HG03064 (cell line): ENCODE data around the gene GPSM1.
"Not testable (repeated sequence)": the region's sequence is repeated elsewhere in the genome, so short reads cannot be mapped to it uniquely, and the experiment has no call there.

Experiments used
- ATAC-seq: cut with Tn5 transposase; IDR thresholded peaks from one replicate; pipeline ENCODE4 v1.9.1; 2021; ENCODE audit warnings: low read depth; ENCODE audit not compliant: unreplicated experiment

Gene GPSM1

DNA sequence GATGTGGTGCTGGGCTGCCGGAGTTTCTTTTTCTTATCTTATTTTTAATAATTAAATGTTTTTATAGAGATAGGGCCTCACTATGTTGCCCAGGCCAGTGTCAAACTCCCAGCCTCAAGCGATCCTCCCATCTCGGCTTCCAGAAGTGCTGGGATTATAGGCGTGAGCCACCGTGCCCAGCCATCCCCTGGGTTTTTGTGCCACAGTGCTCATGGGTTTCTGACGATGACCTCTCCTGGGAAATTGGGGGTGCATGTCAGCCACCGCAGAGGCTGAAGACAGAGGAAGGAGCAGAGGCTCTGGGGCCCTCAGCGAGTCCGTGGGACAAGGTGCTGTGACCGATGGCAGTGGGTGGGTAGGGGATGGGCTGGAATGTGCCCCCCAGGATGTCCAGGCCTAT is 14.4 kb downstream of the GPSM1 start:
- ATAC-seq = no peak

DNA sequence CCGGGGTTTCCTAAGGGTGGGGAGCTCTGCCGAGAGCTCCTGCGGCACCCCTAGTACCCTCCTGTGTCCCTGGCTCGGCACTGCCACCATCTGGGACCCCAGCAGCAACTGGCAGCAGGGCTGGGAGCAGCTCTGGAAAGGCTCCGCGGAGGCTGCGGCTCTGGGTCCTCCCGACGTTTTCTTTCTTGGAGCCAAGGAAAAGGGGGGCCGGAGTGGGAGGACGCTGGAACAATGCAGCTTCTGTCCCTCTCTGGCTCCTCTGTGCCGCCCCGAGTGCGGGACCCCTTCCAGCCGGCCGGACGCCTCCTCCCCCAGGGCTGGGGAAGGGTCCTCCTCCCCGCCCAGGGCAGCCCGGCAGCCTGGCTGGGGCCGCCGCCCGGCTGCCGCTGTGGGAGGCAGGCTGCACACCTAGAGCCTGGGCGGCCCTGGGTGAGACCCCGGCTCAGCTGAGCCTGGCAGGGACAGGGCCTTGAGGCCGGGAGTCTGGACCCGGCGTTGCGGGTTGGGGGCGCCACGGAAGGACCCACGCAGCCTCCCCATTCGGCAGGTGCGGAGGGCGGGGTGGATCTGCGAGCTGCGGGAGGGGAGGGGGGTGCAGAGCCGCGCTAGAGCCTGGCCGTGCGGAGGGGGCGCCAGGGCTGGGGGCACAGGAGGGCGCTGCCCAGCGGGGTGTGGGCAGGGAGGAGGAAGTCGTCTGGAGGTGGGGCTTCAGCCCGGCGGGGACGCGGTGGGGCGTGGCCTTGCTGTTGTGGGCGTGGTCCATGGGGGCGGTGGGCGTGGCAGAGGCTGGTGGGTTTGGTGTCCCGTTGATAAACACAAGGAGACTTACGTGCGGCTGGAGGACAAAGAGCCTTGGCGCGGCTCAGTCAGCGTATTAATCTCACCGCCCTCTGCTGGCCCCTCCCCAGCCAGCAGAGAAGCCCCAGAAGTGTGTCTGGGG is 15.1 kb downstream of the GPSM1 start:
- no peak for ATAC-seq

DNA sequence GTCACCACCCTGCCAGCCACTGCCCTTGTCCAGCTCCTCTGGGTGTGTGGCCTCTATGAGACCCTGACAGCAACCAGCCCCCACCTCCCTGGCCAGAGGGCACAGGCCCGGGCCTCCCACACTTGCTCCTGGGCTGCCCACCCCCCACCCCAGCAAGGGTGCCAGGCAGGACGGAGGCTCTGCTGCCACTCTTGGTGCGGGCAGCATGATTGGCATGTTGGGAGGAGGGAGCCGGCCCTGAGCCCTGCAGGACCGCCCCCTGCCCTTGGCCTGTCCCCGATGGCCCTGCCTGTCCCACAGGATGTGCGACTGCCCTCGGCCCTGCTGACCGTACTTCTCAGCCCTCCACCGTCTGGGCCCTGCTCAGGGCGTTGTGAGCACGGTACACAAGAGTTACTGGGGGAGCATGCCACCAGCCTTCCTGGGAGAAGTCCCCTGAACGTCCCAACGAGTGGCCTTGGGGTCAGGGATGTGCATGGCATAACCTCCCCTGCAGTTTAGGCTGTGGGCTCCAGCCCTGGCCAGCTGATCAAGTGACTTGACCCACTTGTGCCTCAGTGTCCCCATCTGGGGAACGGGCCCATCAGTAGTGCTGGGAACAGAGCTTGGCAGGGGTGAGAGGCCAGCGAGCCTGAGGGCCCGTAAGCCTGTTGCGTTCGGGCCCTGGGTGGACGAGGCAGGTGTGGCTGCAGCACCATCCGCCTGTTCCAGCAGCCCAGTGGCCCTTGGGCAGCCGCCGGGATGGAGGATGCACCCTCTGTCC is 16.0 kb downstream of the GPSM1 start:
- ATAC-seq = no peak

DNA sequence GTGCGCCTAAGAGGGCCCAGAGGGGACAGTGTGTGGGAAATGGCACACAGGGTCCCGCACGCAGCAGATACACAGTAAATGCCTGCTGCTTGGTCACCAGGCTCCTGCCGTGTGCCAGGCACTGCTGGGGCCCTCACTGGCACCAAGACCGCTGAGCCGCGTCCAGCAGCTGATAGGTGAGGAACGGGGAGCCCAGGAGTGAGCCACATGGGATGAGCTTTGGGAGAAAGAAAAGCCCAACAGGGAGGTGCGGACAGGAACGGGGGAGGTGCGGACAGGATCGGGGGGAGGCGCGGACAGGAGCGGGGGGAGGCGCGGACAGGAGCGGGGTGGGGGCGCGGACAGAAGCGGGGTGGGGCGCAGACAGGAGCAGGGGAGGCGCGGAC is 16.5 kb downstream of the GPSM1 start:
- no peak for ATAC-seq

DNA sequence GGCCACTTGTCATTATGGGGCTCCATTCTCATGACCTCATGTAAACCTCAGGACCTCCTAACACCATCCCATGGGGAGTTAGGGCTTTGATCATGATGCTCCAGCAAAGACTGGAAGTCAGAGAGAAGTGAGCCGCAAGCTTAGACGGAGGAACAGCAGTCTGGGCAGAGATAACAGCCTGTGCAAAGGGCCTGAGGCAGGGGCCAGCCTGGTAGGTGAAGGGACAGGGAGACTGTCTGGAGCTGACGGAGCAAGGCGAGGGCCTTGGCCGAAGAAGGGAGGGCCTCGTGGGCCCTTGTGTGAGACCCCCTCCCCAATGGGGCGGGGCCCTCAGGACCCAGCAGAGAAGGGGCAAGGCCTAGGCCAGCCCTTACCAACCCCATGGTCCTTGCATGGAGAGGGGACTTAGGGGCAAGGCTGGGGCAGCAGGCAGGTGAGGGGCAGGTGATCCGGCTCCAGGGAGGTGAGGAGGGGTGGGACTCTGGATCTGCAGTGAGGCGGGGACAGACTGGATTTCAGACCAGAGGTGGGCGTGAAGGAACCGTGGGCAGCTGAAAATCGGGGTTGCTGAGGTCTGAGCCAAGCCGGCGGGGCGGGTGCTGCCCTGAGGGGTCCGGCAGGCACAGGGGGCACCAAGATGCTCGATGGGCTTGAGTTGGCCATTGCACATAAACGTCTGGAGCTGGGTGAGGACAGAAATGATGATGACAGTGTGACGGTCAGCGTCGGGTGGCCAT is 17.4 kb downstream of the GPSM1 start:
- ATAC-seq = no peak

DNA sequence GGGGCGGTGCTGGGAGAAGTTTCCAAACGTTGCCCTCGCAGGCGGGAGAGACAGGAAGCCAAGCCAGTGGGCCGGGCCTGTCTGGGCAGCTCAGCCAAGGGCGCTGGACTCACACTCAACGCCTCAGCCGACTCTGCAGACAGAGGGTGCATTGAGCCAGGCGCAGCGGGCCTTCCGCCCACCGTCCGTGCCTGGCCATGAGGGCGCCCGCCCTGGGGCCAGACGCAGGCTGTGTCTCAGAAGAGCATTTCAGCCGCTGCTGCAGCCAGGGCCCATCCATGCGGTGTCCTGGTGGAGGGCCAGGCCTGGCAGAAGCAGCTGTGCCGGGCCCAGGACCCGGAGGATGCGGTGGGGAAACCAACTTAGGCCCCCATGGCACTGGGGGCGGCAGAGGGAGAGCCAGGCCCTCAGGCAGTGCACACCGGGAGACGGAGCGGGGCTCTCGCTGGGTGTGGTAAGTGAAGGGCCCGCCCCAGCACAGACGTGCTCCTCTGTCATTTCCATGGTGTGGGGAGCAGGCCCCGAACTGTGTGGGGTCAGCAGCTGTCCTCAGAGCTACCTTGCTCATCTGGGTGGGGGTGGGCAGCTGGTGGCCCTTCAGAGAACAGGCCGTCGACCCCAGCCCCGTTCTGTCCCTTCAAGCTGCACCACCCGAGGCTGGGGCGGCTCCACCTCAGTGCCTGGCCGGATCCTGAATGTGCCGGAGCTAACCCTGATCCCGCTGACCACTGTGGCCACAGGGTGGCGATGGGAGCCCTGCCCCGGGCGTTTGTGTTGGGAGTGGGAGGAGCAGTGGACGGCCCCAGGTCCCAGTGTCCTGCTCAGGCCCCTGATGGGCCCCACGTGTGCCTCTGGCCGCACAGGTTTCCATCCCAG is 18.2 kb downstream of the GPSM1 start:
- ATAC-seq = no peak

DNA sequence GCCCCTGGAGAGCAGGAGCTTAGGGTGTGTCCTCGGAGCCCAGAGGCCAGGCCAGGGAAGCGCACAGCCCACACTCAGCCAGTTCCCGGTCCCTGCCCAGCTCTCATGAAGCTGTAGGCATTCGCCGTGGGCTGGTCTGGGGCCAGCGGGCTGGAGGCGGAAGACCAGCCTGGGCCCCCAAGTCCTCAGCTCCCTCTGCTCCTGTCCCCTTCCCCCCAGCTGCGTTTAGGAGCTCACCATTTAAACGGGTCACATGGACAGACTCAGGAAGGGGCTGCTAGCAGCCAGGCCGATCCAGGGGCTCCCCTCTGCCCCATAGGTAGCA is 18.8 kb downstream of the GPSM1 start:
- ATAC-seq = no peak

DNA sequence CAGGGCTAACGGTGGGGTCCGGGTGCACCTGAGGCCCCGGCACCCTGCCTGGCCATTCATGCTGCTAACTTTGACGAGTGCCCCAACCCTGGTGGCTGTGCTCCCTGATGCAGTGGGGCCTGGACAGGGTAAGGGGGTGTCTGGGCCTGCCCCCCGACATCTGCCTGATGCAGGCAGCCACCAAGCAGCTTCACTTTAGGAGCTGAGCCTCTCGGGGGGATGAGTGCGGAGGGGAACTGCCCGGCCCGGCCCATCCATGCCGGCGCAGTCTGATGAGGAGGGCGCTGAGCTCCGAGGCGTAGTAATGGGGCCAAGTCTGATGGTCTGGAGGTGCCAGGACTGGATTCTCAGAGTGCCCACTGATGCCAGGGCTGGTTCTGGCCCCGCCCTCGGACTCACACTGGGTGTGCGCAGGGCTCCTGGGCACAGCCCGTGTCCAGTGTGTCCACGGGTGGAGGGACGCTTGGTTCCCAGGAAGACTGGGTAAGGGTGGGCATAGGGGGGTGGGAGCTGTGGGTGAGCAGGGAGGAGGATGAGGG is 19.7 kb downstream of the GPSM1 start:
- no peak for ATAC-seq

DNA sequence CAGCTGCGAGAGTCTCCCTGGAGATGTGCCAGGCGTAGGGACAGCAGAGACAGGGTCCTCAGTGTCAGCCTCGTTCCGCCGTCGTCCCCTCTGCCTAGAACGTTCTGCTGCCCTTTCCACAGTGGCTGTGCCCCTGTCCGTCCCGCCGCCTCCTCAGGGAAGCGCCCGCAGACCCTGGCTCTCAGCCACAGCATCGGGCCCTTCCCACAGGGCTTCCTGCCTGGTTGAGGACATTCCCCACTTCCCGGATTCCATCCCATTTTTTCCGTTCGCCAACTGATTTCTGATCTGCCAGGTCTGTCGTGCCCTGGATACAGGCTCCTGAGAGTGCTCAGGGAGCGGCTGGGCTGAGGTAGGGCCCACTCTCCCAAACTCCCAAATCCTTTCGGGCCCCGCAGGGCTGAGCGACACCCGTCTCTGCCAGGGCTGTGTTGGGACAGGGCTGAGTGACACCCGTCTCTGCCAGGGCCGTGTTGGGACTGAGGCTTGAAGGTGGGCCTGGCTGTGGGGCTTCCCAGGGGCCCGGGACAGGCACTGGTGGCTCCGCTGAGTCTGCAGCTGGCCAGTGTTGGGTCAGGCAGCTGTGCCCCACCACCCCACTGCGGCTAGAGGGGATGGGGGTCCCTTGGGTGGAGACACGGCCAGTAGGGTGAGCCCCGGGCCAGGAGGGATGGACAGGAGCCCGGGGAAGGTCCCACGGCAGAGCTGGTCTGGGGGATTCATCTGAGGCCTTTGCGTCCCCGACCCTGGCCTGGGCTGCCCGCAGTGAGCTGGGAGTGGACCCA is 20.3 kb downstream of the GPSM1 start:
- no peak for ATAC-seq

DNA sequence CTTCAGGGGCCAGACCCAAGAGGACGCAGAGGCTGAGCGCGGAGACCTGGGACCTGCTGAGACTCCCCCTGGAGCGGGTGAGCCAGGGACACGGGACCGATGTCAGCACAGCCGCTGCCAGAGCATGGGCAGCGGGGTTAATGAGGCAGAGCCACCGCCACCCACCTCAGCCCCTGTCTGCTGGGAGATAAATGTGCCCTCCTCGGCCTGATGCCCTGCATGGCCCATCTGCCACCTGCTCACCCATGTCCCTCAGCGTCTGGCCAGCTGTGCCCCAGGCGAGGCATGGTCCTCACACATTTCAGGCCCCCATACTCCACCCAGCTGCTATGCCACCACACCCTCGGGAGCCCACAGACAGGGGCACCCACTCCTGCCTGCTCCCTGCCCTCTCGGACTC is 21.4 kb downstream of the GPSM1 start:
- no peak for ATAC-seq

DNA sequence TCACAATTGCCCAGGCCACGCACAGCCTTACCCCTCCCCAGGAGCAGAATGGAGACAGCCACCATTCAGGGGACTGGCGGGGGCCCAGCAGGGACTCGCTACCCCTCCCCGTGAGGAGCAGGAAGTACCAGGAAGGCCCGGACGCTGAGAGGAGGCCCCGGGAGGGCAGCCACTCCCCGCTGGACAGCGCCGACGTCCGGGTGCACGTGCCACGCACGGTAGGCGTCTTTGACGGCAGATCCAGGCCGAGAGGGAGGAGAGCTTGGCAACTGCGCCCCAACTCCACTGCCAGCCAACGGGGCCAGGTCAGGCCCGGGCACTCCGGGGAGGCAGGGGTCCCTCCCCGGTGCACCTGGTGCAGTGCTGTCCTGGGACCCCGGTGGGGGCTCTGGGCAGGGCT is 22.2 kb downstream of the GPSM1 start:
- ATAC-seq = no peak

DNA sequence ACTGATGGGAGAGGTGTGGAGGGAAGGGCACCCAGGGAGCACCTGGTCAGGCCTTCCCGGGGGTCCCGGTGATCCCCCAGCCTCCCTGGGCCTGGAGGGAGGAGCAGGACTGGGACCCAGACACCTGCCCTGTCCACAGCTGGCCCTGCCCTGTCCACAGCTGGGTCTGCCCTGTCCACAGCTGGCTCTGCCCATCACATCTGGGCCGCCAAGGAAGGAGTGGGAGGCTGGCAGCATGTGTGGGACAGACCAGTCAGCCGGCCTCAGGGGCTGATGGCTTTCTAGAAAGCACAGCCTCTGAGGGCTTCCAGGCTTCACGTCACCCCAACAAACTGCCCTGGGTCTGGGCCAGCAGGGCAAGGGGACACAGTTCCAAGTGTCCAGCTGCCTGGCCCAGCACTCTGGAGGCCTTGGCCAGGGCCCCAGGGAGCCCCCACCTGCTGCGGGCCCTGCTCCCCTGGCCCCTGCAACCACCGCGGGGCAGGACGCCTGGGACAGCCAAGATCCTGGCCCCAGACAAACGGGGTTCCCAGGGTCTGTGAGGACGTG is 24.0 kb downstream of the GPSM1 start:
- no peak for ATAC-seq

DNA sequence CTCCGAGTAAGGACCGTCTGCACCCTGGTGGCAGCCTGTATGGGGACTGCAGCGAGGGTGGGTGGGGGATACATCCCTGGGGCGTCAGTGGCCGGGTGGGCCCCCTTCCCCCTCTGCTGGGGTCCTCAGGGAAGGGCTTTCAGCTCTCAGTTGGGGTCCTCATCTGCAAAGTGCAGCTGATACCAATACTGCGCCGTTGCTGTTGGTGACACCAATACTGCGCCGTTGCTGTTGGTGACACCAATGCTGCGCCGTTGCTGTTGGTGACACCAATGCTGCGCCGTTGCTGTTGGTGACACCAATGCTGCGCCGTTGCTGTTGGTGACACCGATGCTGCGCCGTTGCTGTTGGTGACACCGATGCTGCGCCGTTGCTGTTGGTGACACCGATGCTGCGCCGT is 24.5 kb downstream of the GPSM1 start:
- not testable (repeated sequence) for ATAC-seq

DNA sequence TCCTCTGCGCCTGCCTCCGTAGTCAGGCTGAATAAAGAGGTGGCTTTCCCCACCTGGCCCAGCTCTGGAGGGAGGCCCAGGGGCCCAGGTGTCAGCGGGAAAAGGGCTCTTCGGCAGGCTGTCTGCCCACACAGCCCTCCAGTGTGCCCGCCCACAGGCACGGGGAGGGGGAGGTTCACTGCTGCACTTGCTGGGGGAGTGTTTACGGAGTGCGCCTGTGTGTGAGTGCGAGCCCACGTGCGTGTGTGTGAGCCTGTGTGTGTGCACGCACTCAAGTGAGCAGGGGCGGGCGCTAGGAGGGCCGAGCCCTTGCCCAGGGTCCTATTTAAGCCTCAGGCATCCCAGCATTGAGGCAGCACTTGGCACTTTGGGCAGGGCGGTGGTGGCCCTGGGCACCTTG is 25.3 kb downstream of the GPSM1 start:
- no peak for ATAC-seq

DNA sequence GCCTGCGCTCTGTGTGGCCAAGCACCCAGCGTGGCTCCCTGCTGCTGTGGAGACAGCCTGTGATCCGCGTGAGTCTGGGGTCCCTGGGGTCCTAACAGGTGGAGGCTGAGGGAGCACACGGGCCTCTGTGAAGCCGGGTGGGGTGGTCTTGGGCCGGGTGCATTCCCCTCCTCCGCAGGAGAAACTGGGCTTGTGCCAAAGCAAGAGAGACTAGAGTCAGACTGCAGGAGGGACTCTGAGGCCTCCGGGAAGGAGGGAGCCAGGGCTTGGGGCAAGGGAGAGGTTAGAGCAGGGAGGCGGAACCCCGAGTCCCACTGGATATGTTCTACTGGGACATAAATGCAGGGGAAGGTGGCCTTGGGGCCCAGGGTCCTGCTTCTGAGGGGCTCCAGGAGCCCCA is 25.7 kb downstream of the GPSM1 start:
- ATAC-seq = no peak

DNA sequence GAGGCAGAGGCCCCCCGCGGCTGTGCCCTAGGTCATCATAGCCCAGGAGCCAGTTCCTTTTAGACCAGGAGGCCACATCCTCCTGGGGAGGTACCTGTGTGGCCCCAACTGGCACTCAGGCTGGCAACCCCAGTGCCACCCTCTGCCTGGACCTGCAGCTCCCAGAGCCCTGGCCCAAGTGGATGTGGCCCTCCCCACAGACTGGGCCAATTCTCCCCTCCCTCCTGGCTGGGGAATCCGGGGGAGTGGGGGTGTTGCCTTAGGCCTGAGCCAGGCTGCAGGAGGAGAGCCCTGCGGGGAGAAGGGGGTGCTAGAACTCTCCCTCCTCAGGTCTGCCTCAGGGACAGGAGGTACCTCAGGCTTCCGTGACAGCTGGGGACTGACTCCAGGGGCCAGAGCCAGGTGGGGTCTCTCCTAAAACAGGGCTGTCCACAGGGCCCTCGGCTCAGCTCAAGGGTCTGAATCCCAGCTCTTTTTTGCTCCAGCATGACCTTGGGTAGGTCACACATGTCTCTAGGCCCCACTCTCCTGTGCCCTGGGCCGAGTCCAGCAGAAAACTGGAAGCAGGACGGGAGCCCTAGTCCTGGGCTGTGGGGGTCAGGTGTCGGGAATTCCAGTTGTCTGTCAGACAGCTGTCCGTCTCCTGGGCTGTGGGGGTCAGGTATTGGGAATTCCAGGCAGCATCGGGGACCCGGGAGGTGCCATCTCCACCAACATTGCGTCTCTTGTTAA is 26.6 kb downstream of the GPSM1 start:
- no peak for ATAC-seq

DNA sequence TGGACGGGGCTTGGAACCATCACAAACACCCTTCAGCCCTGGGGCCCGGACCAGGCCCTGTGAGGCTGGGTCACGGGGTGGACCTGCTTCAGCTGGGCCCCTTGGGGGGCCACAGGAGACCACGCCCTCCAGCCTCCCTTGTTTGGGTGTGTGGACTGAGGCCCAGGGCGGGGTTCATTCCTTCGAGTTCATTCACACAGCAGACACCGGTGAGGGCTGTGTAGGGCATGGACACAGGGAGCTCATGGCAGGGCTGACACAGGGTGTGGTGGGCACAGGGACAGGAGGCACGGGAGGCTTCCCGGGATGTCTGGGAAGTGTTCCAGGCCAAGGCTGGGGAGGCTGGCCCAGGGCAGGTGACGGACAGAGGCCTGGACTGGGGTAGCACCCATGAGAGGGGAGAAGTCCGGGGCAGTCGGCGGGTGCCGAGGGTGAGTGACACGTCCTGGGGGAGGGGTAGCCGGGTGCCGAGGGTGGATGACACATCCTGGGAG is 27.3 kb downstream of the GPSM1 start:
- no peak for ATAC-seq
